DOHH2 (cell line): ENCODE measurements around the gene CDK5.

Experiments
- H3F3A ChIP-seq: fragments of 200-600 bp; sonication (generic), shearing (Covaris generic); 2 replicates; pipeline ENCODE4 v1.6.0; 2016; ENCODE audit warnings: antibody characterized with exemption, mild to moderate bottlenecking; ENCODE audit not compliant: control insufficient read depth, insufficient read depth
- H3K27ac ChIP-seq: fragments of 200-600 bp; sonication (generic); 2 replicates; pipeline ENCODE4 v1.5.1; 2014; ENCODE audit warnings: low read depth, mild to moderate bottlenecking, low read length, moderate library complexity
- H3K27me3 ChIP-seq: fragments of 200-600 bp; sonication (generic); 2 replicates; pipeline ENCODE4 v1.6.1; 2014; ENCODE audit warnings: mild to moderate bottlenecking, low read length, mixed read lengths; ENCODE audit not compliant: control insufficient read depth
- H3K36me3 ChIP-seq: fragments of 200-600 bp; sonication (generic); 2 replicates; pipeline ENCODE4 v1.6.1; 2014; ENCODE audit warnings: mild to moderate bottlenecking, low read length, moderate library complexity, mixed read lengths; ENCODE audit not compliant: control insufficient read depth
- H3K4me1 ChIP-seq: fragments of 200-600 bp; sonication (generic); 2 replicates; pipeline ENCODE4 v1.6.1; 2014; ENCODE audit warnings: mild to moderate bottlenecking, low read length, mixed read lengths; ENCODE audit not compliant: control insufficient read depth
- H3K4me2 ChIP-seq: fragments of 200-600 bp; sonication (generic); 2 replicates; pipeline ENCODE4 v1.6.0; 2014; ENCODE audit warnings: mild to moderate bottlenecking, low read length, moderate library complexity
- H3K4me3 ChIP-seq: fragments of 200-600 bp; sonication (generic); 2 replicates; pipeline ENCODE4 v1.5.1; 2014; ENCODE audit warnings: mild to moderate bottlenecking, low read length, mixed read lengths
- H3K79me2 ChIP-seq: fragments of 200-600 bp; sonication (generic); 2 replicates; pipeline ENCODE4 v1.6.1; 2014; ENCODE audit warnings: mild to moderate bottlenecking, low read length, mixed read lengths; ENCODE audit not compliant: control insufficient read depth
- H3K9me2 ChIP-seq: fragments of 200-600 bp; sonication (generic); replicated peaks from 2 replicates; pipeline ENCODE4 v1.6.1; 2014; ENCODE audit warnings: mild to moderate bottlenecking, low read length, mixed read lengths; ENCODE audit not compliant: control insufficient read depth
- H3K9me3 ChIP-seq: fragments of 200-600 bp; sonication (generic); 2 replicates; pipeline ENCODE4 v1.6.1; 2014; ENCODE audit warnings: antibody characterized with exemption, low read length, mixed read lengths; ENCODE audit not compliant: control insufficient read depth, insufficient read depth
- H4K20me1 ChIP-seq: fragments of 200-600 bp; sonication (generic); 2 replicates; pipeline ENCODE4 v1.6.0; 2014; ENCODE audit warnings: low read depth, mild to moderate bottlenecking, antibody characterized with exemption, low read length, moderate library complexity; ENCODE audit not compliant: control insufficient read depth, insufficient read depth
- EZH2phosphoT487 ChIP-seq: fragments of 200-600 bp; sonication (generic); IDR thresholded peaks from 2 replicates; pipeline ENCODE4 v1.6.1; 2017; ENCODE audit warnings: borderline replicate concordance, mild to moderate bottlenecking, antibody characterized with exemption, low read length, moderate library complexity, mixed read lengths
- TF ChIP-seq, protein P1 (sequence below): fragments of 200-600 bp; sonication (generic); IDR thresholded peaks from one replicate; pipeline ENCODE4 v1.5.1; 2014; ENCODE audit warnings: antibody characterized with exemption, mild to moderate bottlenecking, low read depth, low read length; ENCODE audit not compliant: poor library complexity, severe bottlenecking

CDK5 gene

GRCh38 chr7:151008143-151008510 is 49.6 kb downstream of the CDK5 start:
- peak overlapping the region; percentile 88 for H3K4me3 ChIP-seq
- peak overlapping the region; percentile 21; the same call in 1 of the 2 replicates for H3K27ac ChIP-seq
- peaks cover 6% of the 10 kb centered on the region; the same call in 1 of the 2 replicates for H3F3A ChIP-seq

GRCh38 chr7:151007469-151007898 is 50.2 kb downstream of the CDK5 start:
- Histone ChIP-seq H3K27me3 (no peaks in the 10 kb centered on the region), H3K4me1 (peaks cover 17% of the 10 kb centered on the region), H3K27ac (no peak overlapping the region), H3K9me3 (no peaks in the 10 kb centered on the region), H3K36me3 (no peaks in the 10 kb centered on the region), H4K20me1 (no peaks in the 10 kb centered on the region), H3K4me2 (peak overlapping the region; percentile 87), H3K79me2 (no peaks in the 10 kb centered on the region), H3K9me2 (no peaks in the 10 kb centered on the region), H3F3A (peaks cover 6% of the 10 kb centered on the region; the same call in 1 of the 2 replicates), H3K4me3 (peak overlapping the region; percentile 88)
- TF ChIP-seq EZH2phosphoT487, result no peak
- TF ChIP-seq, protein P1, sequence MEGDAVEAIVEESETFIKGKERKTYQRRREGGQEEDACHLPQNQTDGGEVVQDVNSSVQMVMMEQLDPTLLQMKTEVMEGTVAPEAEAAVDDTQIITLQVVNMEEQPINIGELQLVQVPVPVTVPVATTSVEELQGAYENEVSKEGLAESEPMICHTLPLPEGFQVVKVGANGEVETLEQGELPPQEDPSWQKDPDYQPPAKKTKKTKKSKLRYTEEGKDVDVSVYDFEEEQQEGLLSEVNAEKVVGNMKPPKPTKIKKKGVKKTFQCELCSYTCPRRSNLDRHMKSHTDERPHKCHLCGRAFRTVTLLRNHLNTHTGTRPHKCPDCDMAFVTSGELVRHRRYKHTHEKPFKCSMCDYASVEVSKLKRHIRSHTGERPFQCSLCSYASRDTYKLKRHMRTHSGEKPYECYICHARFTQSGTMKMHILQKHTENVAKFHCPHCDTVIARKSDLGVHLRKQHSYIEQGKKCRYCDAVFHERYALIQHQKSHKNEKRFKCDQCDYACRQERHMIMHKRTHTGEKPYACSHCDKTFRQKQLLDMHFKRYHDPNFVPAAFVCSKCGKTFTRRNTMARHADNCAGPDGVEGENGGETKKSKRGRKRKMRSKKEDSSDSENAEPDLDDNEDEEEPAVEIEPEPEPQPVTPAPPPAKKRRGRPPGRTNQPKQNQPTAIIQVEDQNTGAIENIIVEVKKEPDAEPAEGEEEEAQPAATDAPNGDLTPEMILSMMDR, result no peak

More at GRCh38 chr7:151008143-151008510, 49.6 kb downstream of the CDK5 start:
- TF ChIP-seq, protein P1, result no peak
- no peaks in the 10 kb centered on the region for H3K9me2 ChIP-seq
- H4K20me1 ChIP-seq, result no peaks in the 10 kb centered on the region
- no peaks in the 10 kb centered on the region for H3K27me3 ChIP-seq
- H3K79me2 ChIP-seq, result no peaks in the 10 kb centered on the region
- peaks cover 20% of the 10 kb centered on the region for H3K4me1 ChIP-seq
- peak overlapping the region; percentile 87 for H3K4me2 ChIP-seq
- no peaks in the 10 kb centered on the region for H3K36me3 ChIP-seq
- H3K9me3 ChIP-seq, result no peaks in the 10 kb centered on the region

DNA sequence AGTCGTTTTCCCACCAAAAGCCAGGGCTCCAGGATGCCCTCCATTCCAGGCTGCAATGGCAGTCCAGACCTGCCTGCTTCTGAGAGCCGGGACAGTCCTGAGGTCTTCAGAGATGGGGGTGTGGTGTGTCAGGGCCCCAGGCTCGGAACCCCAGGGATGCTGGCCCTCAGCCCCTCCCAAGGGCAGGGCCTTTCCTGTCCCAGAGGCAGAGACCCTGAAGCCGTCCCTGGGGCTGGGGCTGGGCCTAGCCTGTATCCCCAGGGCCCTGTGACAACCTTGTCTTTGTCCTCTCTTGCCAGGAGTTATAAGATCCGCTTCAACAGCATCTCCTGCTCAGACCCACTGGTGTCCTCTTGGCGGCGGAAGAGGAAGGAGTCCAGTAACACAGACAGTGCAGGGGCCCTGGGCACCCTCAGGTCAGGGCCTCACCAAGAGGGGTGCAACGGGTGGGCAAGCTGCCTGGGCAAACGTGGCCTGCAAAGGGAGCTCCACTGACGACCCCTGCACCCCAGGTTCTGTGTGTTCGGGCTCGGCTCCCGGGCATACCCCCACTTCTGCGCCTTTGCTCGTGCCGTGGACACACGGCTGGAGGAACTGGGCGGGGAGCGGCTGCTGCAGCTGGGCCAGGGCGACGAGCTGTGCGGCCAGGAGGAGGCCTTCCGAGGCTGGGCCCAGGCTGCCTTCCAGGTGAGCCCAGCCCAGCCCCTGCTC is 51.0 kb downstream of the CDK5 start:
- no peaks in the 10 kb centered on the region for H3K9me3 ChIP-seq
- H3K4me3 ChIP-seq, result no peak overlapping the region
- no peaks in the 10 kb centered on the region for H3K9me2 ChIP-seq
- H3K4me1 ChIP-seq, result peaks cover 17% of the 10 kb centered on the region
- no peaks in the 10 kb centered on the region for H3K36me3 ChIP-seq
- H3K79me2 ChIP-seq, result no peaks in the 10 kb centered on the region
- H4K20me1 ChIP-seq, result no peaks in the 10 kb centered on the region
- H3K27me3 ChIP-seq, result no peaks in the 10 kb centered on the region
- peaks cover under 1% of the 10 kb centered on the region; the same call in 1 of the 2 replicates for H3F3A ChIP-seq
- H3K27ac ChIP-seq, result no peak overlapping the region
- no peak overlapping the region for H3K4me2 ChIP-seq
- TF ChIP-seq EZH2phosphoT487, result no peak
- TF ChIP-seq, protein P1, result no peak
